B cell (primary cell): ENCODE results near the gene LITAFD. TPM values are rescaled to one million over a fixed set of nuclear protein-coding genes. Genes with fewer than 3 reads are reported as not detected.

Source experiments
- ATAC-seq: fragments of 200-7000 bp; cut with Tn5 transposase; one replicate; pipeline ENCODE4 v1.10.0; 2021; ENCODE audit warnings: low read depth, mild to moderate bottlenecking, moderate number of reproducible peaks, moderate library complexity
- CTCF ChIA-PET: fragments of 350-600 bp; sonication (Branson Sonifier 250); formaldehyde crosslinking; loops from one replicate; lab custom pipeline; 2021; ENCODE audit warnings: antibody characterized with exemption, inconsistent platforms; lab: Charles Lee
- POLR2A ChIA-PET: fragments of 350-600 bp; sonication (Branson Sonifier 250); formaldehyde crosslinking; loops from one replicate; lab custom pipeline; 2021; ENCODE audit warnings: antibody characterized with exemption; lab: Charles Lee
- DNase-seq: peaks from one replicate; pipeline ENCODE4 v3.0.0; 2013
- H2AFZ ChIP-seq: 2 replicates; pipeline ENCODE4 v1.6.1; 2012; ENCODE audit warnings: mild to moderate bottlenecking, low read depth, low read length; ENCODE audit not compliant: insufficient read depth, poor library complexity, severe bottlenecking
- H3K27ac ChIP-seq, 2 donors: 1 replicate in 1 of 2; 2 replicates in 1 of 2; pipeline ENCODE4 v1.5.1; 2012 to 2013; ENCODE audit warnings: low read length in 2 of 2, mild to moderate bottlenecking in 2 of 2, moderate library complexity in 1 of 2
- H3K27me3 ChIP-seq, 4 experiments: fragments of 200-600 bp in 1 of 4; sonication (generic) in 1 of 4; replicated peaks in 1 of 4; 1 replicate in 2 of 4; 2 replicates in 2 of 4; pipeline versions ENCODE4 v1.6.1 to v1.7.0; 2013 to 2016; ENCODE audit warnings: low read length in 3 of 4, mild to moderate bottlenecking in 2 of 4, mixed read lengths in 1 of 4, moderate library complexity in 1 of 4; ENCODE audit not compliant: insufficient read depth in 4 of 4, control insufficient read depth in 3 of 4; ENCODE audit errors: control extremely low read depth in 1 of 4
- H3K36me3 ChIP-seq, 2 experiments: replicated peaks in 1 of 2; 1 replicate in 1 of 2; 2 replicates in 1 of 2; pipeline versions ENCODE4 v1.6.1 to v1.7.1; 2013; ENCODE audit warnings: low read length in 1 of 2; ENCODE audit not compliant: insufficient read depth in 2 of 2, control insufficient read depth in 1 of 2; ENCODE audit errors: control extremely low read depth in 1 of 2, extremely low read depth in 1 of 2
- H3K4me1 ChIP-seq, 2 donors: fragments of 200-600 bp in 1 of 2; sonication (generic) in 1 of 2; 1 replicate in 1 of 2; 2 replicates in 1 of 2; pipeline versions ENCODE4 v1.5.1 to v1.6.1; 2013 to 2017; ENCODE audit warnings: low read length in 2 of 2; ENCODE audit not compliant: control insufficient read depth in 2 of 2, insufficient read depth in 2 of 2
- H3K4me2 ChIP-seq: replicated peaks from 2 replicates; pipeline ENCODE3; 2012; ENCODE audit warnings: mild to moderate bottlenecking, low read depth, low read length; ENCODE audit not compliant: poor library complexity, severe bottlenecking
- H3K4me3 ChIP-seq, 5 experiments: fragments of 200-600 bp in 1 of 5; sonication (generic) in 1 of 5; 1 replicate in 3 of 5; 2 replicates in 2 of 5; pipeline versions ENCODE4 v1.5.1 to v1.7.0; 2011 to 2016; ENCODE audit warnings: low read length in 4 of 5, mild to moderate bottlenecking in 4 of 5, low read depth in 2 of 5, control low read depth in 1 of 5, moderate library complexity in 1 of 5; ENCODE audit not compliant: insufficient read depth in 1 of 5; ENCODE audit errors: control extremely low read depth in 1 of 5, extremely low read depth in 1 of 5
- H3K79me2 ChIP-seq: fragments of 200-600 bp; sonication (generic); one replicate; pipeline ENCODE4 v1.6.0; 2016; ENCODE audit warnings: low read length; ENCODE audit not compliant: control insufficient read depth, insufficient read depth
- H3K9ac ChIP-seq: fragments of 200-600 bp; sonication (generic); 2 replicates; pipeline ENCODE4 v1.6.1; 2017; ENCODE audit warnings: mild to moderate bottlenecking, low read length, moderate library complexity
- H3K9me3 ChIP-seq, 3 donors: one replicate each; pipeline versions ENCODE4 v1.6.1 to v1.7.1; 2013; ENCODE audit warnings: low read length in 2 of 3; ENCODE audit not compliant: control insufficient read depth in 2 of 3, insufficient read depth in 1 of 3; ENCODE audit errors: control extremely low read depth in 1 of 3
- H4K20me1 ChIP-seq: 2 replicates; pipeline ENCODE4 v1.6.0; 2012; ENCODE audit warnings: mild to moderate bottlenecking, low read length; ENCODE audit not compliant: insufficient read depth, control insufficient read depth, poor library complexity, severe bottlenecking
- H3K27ac Mint-ChIP-seq: one replicate; pipeline ENCODE4 v1.8.0; 2021; ENCODE audit warnings: mixed read lengths
- H3K27me3 Mint-ChIP-seq: one replicate; pipeline ENCODE4 v1.8.0; 2021; ENCODE audit warnings: mixed read lengths
- H3K4me1 Mint-ChIP-seq: one replicate; pipeline ENCODE4 v1.8.0; 2021; ENCODE audit warnings: mixed read lengths
- H3K4me3 Mint-ChIP-seq: one replicate; pipeline ENCODE4 v1.8.0; 2021; ENCODE audit warnings: mixed read lengths
- H3K9me3 Mint-ChIP-seq: one replicate; pipeline ENCODE4 v1.8.0; 2022; ENCODE audit warnings: mixed read lengths; ENCODE audit not compliant: insufficient read depth
- CTCF ChIP-seq: fragments of 200-600 bp; IDR thresholded peaks from one replicate; pipeline ENCODE4 v1.8.0; 2022; ENCODE audit warnings: antibody characterized with exemption, mild to moderate bottlenecking
- EZH2 ChIP-seq: IDR thresholded peaks from 2 replicates; pipeline ENCODE4 v1.6.1; 2012; ENCODE audit warnings: borderline replicate concordance, low read depth, mild to moderate bottlenecking, moderate library complexity, low read length; ENCODE audit not compliant: insufficient read depth, poor library complexity, severe bottlenecking
- WGBS: methylation state at CpG from one replicate; pipeline ENCODE4 v1.1.5; 2013; ENCODE audit warnings: missing lambda C conversion rate; ENCODE audit not compliant: insufficient coverage; 5-methylcytosine and 5-hydroxymethylcytosine counted together
- intact Hi-C: fragments of 100-400 bp; cut with micrococcal nuclease; formaldehyde crosslinking; loops from one replicate; pipeline ENCODE4 v1.10.0; 2022
- polyA plus RNA-seq: library from polyadenylated mRNA; depleted of rRNA; stranded (reverse); fragments of >200 nt; gene quantifications from 2 replicates; pipeline ENCODE4 v1.2.3, GENCODE V29; 2012
- total RNA-seq, 2 donors: library from RNA; stranded (reverse); fragments of 120-200 nt in 1 of 2; gene quantifications; 1 replicate in 1 of 2; 2 replicates in 1 of 2; pipeline versions ENCODE4 v1.2.3 to v1.2.4, GENCODE V29; 2013 to 2022

Gene LITAFD
- total and polyA plus RNA-seq, 2 donors (not counting 1 experiment from before 2014, with no cell fraction given), result not detected

GRCh38 chr16:8866884-8867215 lies 15.3 kb upstream of the LITAFD start:
- H2AFZ ChIP-seq, result no peak overlapping the region

More at GRCh38 chr16:8866884-8867215, 15.3 kb upstream of the LITAFD start:
- ChIA-PET CTCF (no interaction called here), POLR2A (no interaction called here)
- H3K9ac ChIP-seq, result peak overlapping the region; percentile 77
- Mint-ChIP-seq H3K4me3 (peak overlapping the region; percentile 94), H3K27me3 (no peaks in the 10 kb centered on the region), H3K27ac (peak overlapping the region; percentile 93), H3K4me1 (peaks cover 63% of the 10 kb centered on the region), H3K9me3 (no peaks in the 10 kb centered on the region)
- no peaks in the 10 kb centered on the region for H3K9me3 ChIP-seq
- no peak for TF ChIP-seq CTCF
- TF ChIP-seq EZH2, result no peak
- WGBS, result 70% methylated on average over 15 of the region's 16 CpGs
- no peaks in the 10 kb centered on the region for H3K36me3 ChIP-seq
- no peak for DNase-seq
- no peak for ATAC-seq
- no peaks in the 10 kb centered on the region for H3K27me3 ChIP-seq
- peaks cover 34 to 67% of the 10 kb centered on the region in 2 donors for H3K4me1 ChIP-seq
- peak overlapping the region in 3 of 5 experiments; percentile 76 to 84 (median 77) for H3K4me3 ChIP-seq
- intact Hi-C loops, result loop anchor here (5.0 kb wide), 2 partner anchors 300 to 1875 kb away; partner anchors contain the start of gene NUBP1
- H3K4me2 ChIP-seq, result peak overlapping the region; percentile 99
- peaks cover 63% of the 10 kb centered on the region for H4K20me1 ChIP-seq
- no peak overlapping the region for H3K27ac ChIP-seq
- H3K79me2 ChIP-seq, result peaks cover 66% of the 10 kb centered on the region
